ENCODE measurements around the gene ZNFX1.
"Not testable (repeated sequence)": the region's sequence is repeated elsewhere in the genome, so short reads cannot be mapped to it uniquely, and the experiment has no call there.

The ZNFX1 gene

DNA sequence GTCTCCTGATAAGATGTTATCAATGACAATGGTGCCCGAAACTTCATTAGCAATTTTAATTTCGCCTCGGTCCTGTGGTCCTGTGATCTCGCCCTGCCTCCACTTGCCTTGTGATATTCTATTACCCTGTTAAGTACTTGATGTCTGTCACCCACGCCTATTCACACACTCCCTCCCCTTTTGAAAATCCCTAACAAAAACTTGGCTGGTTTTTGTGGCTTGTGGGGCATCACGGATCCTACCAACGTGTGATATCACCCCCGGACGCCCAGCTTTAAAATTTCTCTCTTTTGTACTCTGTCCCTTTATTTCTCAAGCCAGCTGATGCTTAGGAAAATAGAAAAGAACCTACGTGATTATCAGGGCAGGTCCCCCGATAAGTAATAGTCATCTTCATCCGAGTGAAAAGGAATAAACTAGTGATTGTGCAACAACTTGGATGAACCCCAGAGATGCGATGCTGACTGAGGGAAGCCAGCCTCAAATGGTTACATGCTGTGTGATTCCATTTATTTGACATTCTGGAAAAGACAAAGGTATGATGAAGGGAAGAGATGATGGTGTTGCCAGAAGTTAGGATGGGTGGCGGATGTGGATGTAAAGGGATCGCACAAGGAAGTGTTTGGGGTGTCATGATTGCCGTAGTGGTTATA is 16.3 kb upstream of the ZNFX1 start:
- in situ Hi-C loops (cut with MboI; ENCODE audit: low pct_unique_long_range_greater_than_20kb, low sequenced_read_pairs); DNase-seq: not testable (repeated sequence)

GRCh38 chr20:49293122-49293521 is 15.3 kb upstream of the ZNFX1 start:
- in situ Hi-C loops (cut with MboI; ENCODE audit: low pct_unique_long_range_greater_than_20kb, low sequenced_read_pairs), result no loop called here
- no peak for DNase-seq

DNA sequence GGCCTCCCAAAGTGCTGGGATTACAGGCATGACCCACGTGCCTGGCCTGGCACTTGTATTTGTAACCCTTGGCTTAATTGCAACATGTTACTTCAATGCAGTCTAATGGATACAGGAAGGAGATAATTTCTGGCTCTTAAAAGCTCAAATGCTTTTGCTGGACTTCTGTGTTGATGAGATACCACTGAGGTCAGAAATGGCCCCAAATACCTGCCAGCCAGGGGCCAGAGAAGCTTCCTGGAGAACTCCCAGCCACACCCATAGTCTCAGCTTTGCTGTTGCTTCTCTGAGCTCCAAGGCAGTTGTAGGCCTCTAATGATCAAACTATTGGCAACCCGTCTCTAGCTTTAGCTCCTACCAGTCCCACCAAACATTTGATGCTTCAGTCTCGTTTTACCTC is 14.2 kb upstream of the ZNFX1 start:
- DNase-seq, result no peak
- in situ Hi-C loops (cut with MboI; ENCODE audit: low pct_unique_long_range_greater_than_20kb, low sequenced_read_pairs), result no loop called here

GRCh38 chr20:49291200-49291599 is 13.3 kb upstream of the ZNFX1 start:
- DNase-seq, result peak; percentile 32
- in situ Hi-C loops (cut with MboI; ENCODE audit: low pct_unique_long_range_greater_than_20kb, low sequenced_read_pairs), result no loop called here

GRCh38 chr20:49290608-49291191 is 12.8 kb upstream of the ZNFX1 start:
- in situ Hi-C loops (cut with MboI; ENCODE audit: low pct_unique_long_range_greater_than_20kb, low sequenced_read_pairs), result no loop called here
- peak; percentile 39 for DNase-seq

DNA sequence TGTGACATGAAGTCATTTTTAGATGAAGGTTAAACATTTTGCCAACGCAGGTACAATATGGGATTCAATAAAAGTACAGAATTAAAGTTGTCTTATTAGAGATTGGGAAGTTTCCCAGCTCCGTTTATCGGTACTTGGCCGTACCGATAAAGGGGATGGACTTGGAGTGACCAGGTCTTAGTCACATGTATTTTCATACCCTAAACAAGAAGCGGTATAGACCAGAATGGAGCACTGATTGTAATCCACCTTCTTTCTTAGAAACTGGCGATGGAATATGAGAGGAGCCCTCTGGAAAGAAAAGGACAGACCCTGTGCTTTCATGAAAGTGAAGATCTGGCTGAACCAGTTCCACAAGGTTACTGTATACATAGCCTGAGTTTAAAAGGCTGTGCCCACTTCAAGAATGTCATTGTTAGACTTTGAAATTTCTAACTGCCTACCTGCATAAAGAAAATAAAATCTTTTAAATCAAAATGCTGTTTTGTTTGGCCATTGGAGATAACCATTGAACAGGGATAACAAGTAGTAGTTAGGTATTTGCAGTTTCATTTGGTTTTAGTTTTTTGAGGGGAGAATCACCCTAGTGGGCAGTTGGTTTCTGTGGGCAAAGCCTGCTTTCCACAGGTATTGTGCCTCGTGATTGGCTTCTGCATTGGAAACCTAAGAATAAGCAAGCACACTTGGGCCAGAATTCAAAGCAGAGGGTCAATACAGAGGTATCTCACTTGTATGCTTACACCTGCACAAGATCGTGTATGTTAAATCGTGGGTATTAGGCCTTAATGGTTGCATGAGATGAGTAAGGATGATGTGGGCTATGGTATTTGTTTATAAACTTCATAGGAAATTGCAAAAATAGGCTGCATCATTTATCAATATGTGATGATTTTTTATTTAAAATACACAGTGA is 11.2 kb upstream of the ZNFX1 start:
- no peak for DNase-seq
- in situ Hi-C loops (cut with MboI; ENCODE audit: low pct_unique_long_range_greater_than_20kb, low sequenced_read_pairs), result no loop called here

DNA sequence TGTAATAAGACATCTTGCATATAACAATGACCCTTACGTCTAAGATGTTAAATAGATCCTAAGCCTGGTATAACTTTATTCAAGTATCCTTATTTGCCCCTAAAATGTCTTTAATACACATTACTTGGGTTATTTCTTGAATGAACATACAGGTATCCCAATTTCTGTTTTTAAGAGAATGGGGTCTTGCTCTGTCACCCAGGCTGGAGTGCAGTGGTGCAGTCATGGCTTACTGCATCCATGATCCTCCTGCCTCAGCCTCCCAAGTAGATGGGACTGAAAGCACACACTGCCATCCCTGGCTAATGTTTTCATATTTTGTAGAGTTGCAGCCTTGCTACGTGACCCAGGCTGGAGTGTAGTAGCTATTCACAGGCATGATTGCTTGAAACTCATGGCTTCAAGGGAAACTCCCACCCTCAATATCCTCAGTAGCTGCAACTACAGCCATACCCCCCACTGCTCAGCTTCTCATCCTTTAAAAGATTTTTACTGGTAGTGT is 10.4 kb upstream of the ZNFX1 start:
- in situ Hi-C loops (cut with MboI; ENCODE audit: low pct_unique_long_range_greater_than_20kb, low sequenced_read_pairs), result no loop called here

DNA sequence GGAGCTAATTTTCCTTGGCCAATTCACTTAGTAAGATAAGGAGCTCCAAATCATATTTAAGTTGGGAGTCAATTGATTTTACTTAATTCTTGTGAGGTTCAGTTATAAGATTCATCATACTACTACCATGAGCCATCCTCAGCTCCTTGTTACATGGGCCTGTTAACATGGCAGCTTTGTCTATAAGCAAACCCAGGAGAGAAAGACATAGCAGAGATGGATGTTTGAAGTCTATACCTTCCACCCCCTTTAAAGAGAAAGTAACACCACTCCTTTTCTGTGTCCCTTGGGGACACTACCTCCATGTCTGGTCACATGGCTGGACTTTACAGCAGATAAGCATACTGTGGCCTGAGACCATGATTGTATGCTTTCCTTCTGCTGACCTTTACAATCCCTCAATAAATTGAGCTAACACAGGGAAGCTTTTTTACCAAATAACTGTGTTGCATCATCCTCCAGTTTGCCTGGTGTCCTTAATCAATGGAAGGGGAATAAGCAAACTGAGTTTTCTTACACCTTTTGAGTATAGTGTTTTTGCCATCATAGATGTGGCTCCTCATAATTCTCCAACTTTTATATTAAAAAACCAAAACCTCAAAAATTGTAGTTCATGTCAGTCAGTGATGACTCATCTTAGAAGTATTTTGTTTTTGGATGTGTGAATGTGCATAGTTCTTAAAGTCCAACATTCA is 9.8 kb upstream of the ZNFX1 start:
- in situ Hi-C loops (cut with MboI; ENCODE audit: low pct_unique_long_range_greater_than_20kb, low sequenced_read_pairs), result no loop called here
- peak; percentile 12 for DNase-seq

More for the DNA sequence above, 10.4 kb upstream of the ZNFX1 start:
- no peak for DNase-seq

GRCh38 chr20:49286689-49287551 is 9.1 kb upstream of the ZNFX1 start:
- peak; percentile 71 for DNase-seq
- in situ Hi-C loops (cut with MboI; ENCODE audit: low pct_unique_long_range_greater_than_20kb, low sequenced_read_pairs), result no loop called here

- peak; percentile 15 for DNase-seq
- in situ Hi-C loops (cut with MboI; ENCODE audit: low pct_unique_long_range_greater_than_20kb, low sequenced_read_pairs), result no loop called here
These were observed 8.1 kb upstream of the ZNFX1 start for GRCh38 chr20:49285813-49286494.

GRCh38 chr20:49285233-49285668 is 7.4 kb upstream of the ZNFX1 start:
- in situ Hi-C loops (cut with MboI; ENCODE audit: low pct_unique_long_range_greater_than_20kb, low sequenced_read_pairs), result no loop called here
- DNase-seq, result peak; percentile 20

GRCh38 chr20:49284818-49285217 is 7.0 kb upstream of the ZNFX1 start:
- in situ Hi-C loops (cut with MboI; ENCODE audit: low pct_unique_long_range_greater_than_20kb, low sequenced_read_pairs), result no loop called here
- DNase-seq, result peak; percentile 14

DNA sequence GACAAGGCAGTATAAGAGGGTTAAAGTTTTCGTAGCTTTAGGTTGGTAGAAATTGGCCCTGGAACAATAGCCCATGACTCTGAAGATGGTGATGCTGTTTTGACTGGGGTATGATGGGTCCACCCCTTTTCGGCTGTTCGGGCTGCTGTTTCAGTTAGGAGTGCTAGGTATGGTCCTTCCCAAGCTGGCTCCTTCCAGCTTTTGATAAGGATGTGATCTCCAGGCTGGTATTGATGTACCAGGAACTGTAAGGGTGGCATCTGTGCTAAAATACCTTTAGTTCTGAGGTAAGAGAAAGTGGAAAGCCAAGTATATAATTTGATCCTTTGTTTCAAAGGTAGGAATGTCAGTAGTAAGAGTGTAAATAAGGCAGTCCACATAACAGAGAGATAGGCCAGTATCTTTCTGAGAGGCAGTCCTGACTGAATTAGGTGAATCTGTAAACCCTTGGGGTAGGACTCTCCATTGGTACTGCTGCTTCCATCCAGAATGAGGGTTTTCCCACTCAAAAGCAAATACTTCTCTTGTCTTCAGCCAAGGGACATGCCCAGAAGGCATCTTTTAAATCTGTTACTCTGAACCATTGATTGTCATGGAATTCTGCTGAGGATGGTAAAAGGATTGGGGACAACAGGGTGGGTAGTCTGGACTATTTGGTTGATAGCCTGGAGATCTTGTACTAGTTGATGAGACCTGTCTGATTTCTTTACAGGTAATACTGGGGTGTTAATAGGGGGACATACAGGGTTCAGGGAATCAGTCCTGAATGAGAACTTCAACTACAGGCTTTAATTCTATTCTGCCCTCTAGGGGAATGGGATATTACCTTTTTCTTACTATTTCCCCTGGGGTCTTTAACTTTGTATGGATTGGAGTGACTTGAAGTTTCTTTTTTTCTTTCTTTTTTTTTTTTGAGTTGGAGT is 6.1 kb upstream of the ZNFX1 start:
- in situ Hi-C loops (cut with MboI; ENCODE audit: low pct_unique_long_range_greater_than_20kb, low sequenced_read_pairs), result no loop called here
- peak; percentile 38 for DNase-seq

DNA sequence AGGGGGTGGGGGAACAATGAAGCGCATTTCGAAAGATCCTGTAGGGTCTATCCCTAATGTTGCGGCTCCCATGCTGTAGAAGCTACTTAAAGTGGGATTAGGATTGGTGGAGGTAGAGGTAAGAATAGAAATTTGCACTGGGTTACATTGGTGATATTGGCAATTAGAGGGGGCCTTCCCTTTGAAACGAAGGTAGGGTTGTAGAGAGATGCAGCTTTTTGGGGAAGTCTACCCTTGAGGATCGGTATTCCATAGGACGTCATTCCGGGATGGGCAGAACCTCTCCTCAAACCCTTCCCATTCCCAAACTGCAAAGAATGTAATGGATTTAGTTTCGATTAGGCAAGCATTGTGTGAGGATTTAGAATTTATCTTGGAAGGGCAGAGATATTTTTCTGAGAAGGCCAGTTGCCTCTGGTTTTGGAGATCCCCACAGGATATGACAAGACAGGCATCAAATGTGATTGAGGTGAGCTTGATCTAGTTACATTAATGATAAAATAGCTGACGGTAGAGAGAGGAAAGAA is 5.4 kb upstream of the ZNFX1 start:
- in situ Hi-C loops (cut with MboI; ENCODE audit: low pct_unique_long_range_greater_than_20kb, low sequenced_read_pairs), result no loop called here
- DNase-seq, result peak; percentile 19

DNA sequence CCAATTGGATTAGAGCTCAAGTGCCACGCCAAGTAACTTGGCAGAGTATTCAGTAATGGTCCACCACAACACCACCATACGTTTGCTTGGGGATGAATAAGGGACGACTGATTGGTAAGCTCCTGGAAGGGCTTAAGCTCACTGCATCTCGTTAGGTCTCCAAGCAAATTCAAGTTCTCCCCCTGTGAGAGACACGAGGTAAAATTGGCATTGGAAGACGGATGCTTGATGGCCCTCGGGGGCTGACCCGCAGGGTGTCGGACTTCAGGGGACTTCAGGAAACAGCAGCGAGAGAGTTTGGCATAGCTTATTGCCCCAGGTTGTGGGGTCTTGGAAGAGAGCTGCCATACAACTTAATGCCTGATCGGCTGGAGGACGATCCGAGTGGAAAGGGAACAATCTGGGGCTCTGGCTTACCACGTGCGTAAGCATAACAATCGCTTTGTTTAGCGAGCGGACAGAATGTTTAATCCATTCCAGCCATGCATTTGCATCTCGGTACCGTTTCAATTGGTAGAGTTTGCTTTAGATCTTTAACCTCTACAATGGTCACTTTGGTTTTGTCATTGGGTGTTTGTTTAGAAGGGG is 4.8 kb upstream of the ZNFX1 start:
- peak; percentile 24 for DNase-seq
- in situ Hi-C loops (cut with MboI; ENCODE audit: low pct_unique_long_range_greater_than_20kb, low sequenced_read_pairs), result no loop called here

GRCh38 chr20:49281913-49282467 is 4.1 kb upstream of the ZNFX1 start:
- no peak for DNase-seq
- in situ Hi-C loops (cut with MboI; ENCODE audit: low pct_unique_long_range_greater_than_20kb, low sequenced_read_pairs), result no loop called here
